ACC112 (cell line): ENCODE results near the gene GLS.
"Not testable (repeated sequence)": the region's sequence is repeated elsewhere in the genome, so short reads cannot be mapped to it uniquely, and the experiment has no call there.

Source experiments
- H2AFZ ChIP-seq: fragments of 200-600 bp; sonication (generic); one replicate; pipeline ENCODE4 v1.6.0; 2017; ENCODE audit warnings: antibody characterized with exemption, low read length; ENCODE audit not compliant: unreplicated experiment
- H3K27ac ChIP-seq: fragments of 200-600 bp; sonication (generic); 2 replicates; pipeline ENCODE4 v1.5.1; 2014; ENCODE audit warnings: low read depth, mild to moderate bottlenecking, antibody characterized with exemption, low read length, moderate library complexity
- H3K27me3 ChIP-seq: fragments of 200-600 bp; sonication (generic); 2 replicates; pipeline ENCODE4 v1.6.1; 2014; ENCODE audit warnings: mild to moderate bottlenecking, antibody characterized with exemption, low read length, moderate library complexity, mixed read lengths; ENCODE audit not compliant: insufficient read depth
- H3K36me3 ChIP-seq: fragments of 200-600 bp; sonication (generic); 2 replicates; pipeline ENCODE4 v1.6.1; 2016; ENCODE audit warnings: mild to moderate bottlenecking, antibody characterized with exemption, low read length, moderate library complexity, mixed read lengths; ENCODE audit not compliant: insufficient read depth
- H3K4me1 ChIP-seq: fragments of 200-600 bp; sonication (generic); one replicate; pipeline ENCODE4 v1.6.1; 2016; ENCODE audit warnings: low read length, mixed read lengths; ENCODE audit not compliant: insufficient read depth, unreplicated experiment, control insufficient read depth
- H3K4me3 ChIP-seq: fragments of 200-600 bp; sonication (generic); 2 replicates; pipeline ENCODE4 v1.5.1; 2014; ENCODE audit warnings: mild to moderate bottlenecking, low read depth, low read length
- H3K79me2 ChIP-seq: fragments of 200-600 bp; sonication (generic); one replicate; pipeline ENCODE4 v1.6.0; 2016; ENCODE audit warnings: low read length; ENCODE audit not compliant: control insufficient read depth, unreplicated experiment, insufficient read depth

GLS gene

DNA sequence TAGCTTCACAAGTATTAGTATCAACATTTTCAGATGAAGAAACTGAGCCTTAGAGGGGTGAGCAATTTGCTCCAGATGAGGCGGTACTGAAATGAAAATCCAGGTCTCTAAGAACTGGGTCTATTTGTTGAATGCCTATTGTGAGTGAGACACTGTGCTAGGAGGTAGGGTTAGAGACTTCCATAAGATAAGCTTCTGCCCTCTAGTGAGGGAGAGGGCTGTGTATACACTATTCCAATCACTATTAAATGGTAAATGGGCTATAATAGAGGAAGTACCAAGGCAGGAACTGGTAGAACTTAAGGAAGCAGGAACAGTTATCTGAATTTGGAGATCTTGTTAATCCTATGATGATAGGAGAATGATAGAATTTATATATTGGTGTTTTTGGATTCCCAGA lies 23.6 kb upstream of the GLS start:
- Histone ChIP-seq H3K79me2 (no peaks in the 10 kb centered on the region), H3K4me3 (no peak overlapping the region), H2AFZ (no peak overlapping the region), H3K4me1 (peaks cover 34% of the 10 kb centered on the region), H3K36me3 (no peaks in the 10 kb centered on the region), H3K27me3 (no peaks in the 10 kb centered on the region), H3K27ac (no peak overlapping the region)

DNA sequence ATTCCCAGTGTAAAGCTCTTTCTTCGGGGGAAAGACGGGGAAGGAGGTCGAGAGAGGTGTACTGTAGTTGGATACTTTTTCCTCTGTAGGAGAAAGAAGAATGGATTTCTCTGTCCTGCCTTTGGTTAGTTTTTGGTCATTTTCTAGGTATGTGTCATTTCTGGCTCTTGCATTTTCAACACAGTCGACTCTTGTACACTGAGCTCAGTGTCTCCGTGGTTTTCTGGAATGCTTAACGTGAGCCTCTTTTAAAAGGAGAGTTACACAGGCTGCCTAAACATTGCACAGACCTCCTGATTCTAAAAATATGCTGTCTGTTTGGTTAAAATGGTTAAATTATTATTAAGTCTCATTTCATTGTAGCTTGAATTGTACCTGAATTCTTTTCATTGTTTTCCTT lies 21.8 kb upstream of the GLS start:
- Histone ChIP-seq H3K4me1 (peaks cover 30% of the 10 kb centered on the region), H3K27ac (peak overlapping the region; percentile 71), H3K36me3 (no peaks in the 10 kb centered on the region), H3K4me3 (peak overlapping the region; percentile 44), H2AFZ (peak overlapping the region; percentile 76), H3K27me3 (no peaks in the 10 kb centered on the region), H3K79me2 (no peaks in the 10 kb centered on the region)

DNA sequence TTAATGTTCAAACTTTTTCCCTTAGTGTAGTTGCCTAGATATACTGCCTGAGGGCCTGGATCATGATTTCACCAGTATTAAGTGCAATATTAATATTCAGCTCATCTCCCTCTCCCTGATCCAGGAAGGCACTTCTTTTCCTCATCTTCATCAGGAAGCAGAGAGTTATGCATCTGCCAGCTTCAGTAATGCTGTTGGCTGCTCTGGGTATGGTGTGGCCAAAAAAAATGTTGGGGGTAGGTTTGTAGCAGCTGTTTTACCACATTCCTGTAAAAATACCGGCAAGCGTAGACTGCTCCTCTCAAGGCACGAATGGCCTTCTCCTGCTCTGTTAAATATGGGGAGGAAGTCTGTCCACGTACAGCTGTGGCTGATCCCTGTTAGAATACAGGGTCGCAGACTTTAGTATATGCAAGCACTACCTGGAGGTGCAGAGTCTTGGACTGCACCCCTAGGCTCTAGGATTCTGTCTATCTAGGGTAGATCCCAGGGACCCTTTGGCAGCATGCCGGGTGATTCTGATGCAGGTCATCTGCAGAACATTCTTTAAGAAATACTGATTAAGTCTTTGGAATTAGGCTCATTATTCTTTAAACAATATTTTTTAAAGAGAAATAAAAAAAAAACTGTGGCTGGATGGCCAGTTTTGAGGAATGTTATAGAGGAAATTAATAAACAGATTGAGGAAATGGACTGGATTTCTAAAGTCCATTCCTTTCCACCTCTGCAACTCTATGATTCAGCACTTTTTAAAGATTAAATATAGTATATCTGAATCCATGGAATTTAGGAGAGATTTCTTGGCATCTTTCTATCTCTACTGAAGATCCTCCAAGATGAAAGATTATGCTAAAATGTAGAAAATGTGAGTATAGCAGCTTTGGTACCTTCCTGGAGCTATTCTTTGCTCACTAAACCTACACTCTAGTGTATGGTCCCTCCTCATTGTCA lies 21.0 kb upstream of the GLS start:
- Histone ChIP-seq H3K4me3 (peak overlapping the region; percentile 44), H3K79me2 (no peaks in the 10 kb centered on the region), H3K4me1 (peaks cover 25% of the 10 kb centered on the region), H3K27me3 (no peaks in the 10 kb centered on the region), H3K36me3 (no peaks in the 10 kb centered on the region), H3K27ac (peak overlapping the region; percentile 71), H2AFZ (peak overlapping the region; percentile 82)

DNA sequence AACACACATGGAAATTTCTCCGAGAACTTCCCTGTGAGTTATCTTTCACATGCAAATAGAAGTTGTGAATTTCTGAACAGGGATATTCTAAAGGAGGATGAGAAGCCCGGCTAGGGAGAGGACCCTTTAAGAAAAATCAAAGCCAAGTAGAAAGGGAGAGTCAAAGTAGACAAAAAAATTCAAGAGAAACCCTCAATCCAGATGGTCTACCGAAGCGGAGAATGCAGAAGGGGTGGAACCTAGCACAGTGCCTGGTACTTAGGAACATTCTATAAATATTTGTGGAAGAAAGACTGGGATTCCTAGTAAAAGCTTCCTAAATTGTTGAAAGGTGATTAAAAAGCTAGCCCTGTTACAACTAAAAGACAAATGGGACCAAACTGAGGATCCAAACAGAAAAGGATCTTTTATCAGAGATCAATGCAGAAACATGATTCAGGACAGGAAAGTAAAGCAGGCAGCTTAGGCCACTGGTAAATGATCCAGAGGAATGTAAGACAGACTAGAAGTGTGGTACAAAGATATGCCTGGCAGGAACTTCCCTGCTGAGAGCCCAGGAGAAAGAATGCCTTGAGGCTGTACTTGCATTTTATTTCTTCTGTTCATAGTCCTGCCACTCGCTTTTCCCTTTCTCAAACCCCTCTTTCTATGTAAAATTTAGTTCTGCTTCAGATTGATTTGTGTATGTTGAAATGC lies 19.5 kb upstream of the GLS start:
- H3K4me3 ChIP-seq = no peak overlapping the region
- peaks cover 25% of the 10 kb centered on the region for H3K4me1 ChIP-seq
- H3K79me2 ChIP-seq = no peaks in the 10 kb centered on the region
- H2AFZ ChIP-seq = no peak overlapping the region
- no peaks in the 10 kb centered on the region for H3K27me3 ChIP-seq
- H3K36me3 ChIP-seq = no peaks in the 10 kb centered on the region
- H3K27ac ChIP-seq = no peak overlapping the region

DNA sequence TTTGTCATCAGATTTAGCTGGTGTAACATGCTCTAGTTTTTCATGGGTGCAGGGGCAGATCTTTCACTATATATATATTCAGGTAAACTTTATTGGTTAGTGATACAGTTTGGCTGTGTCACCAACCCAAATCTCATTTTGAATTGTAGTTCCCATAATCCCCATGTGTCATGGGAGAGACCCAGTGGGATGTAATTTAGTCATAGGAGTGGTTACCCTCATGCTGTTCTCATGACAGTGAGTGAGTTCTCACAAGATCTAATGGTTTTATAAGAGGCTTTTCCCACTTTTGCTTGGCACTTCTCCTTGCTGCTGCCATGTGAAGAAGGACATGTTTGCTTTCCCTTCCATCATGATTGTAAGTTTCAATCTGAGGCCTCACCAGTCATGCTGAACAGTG lies 18.5 kb upstream of the GLS start:
- not testable (repeated sequence) for H2AFZ ChIP-seq, H3K36me3 ChIP-seq

DNA sequence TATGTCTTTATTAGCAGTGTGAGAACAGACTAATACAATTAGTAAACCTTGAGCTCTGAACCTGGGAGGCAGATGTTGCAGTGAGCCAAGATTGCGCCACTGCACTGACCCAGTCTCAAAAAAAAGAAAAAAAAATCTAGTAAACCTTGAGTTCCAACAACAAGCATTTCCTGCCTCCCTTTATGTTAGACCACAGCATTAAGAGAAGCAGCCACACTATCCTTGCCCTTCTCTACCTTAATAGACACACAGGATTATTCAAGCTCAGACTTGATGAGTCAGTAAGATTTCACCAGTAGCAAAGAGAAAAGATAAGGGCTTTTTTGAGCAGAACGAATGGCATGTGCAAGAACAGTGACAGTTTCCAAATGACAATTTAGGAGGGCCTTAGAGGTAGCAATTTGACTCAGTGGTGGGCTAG lies 18.0 kb upstream of the GLS start:
- Histone ChIP-seq H2AFZ (no peak overlapping the region), H3K27ac (no peak overlapping the region), H3K27me3 (no peaks in the 10 kb centered on the region), H3K4me3 (no peak overlapping the region), H3K79me2 (no peaks in the 10 kb centered on the region), H3K36me3 (no peaks in the 10 kb centered on the region), H3K4me1 (peaks cover 25% of the 10 kb centered on the region)

More for the DNA sequence above, 18.5 kb upstream of the GLS start:
- not testable (repeated sequence) for H3K4me3 ChIP-seq, H3K79me2 ChIP-seq, H3K27ac ChIP-seq, H3K27me3 ChIP-seq
- peaks cover 25% of the 10 kb centered on the region for H3K4me1 ChIP-seq

DNA sequence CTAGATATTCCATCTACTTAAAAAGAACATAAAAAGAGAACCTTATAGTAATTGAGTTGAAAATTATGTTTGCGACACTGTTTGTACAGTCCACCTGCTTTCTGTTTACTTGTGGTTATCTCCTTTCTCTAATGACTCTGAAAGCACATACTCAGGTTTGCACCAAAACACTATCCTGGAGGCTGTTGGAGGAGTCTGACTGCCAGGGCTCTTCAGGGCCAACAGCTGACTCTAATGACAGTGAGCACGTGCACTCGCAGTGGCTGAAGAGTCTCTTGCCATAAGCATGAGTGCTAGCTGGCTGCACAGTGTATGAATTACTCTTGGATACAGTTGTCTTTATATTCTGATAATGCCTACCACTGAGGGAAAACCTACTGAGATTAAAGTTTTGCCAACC lies 16.7 kb upstream of the GLS start:
- Histone ChIP-seq H3K79me2 (no peaks in the 10 kb centered on the region), H3K4me1 (peaks cover 18% of the 10 kb centered on the region), H2AFZ (no peak overlapping the region), H3K27me3 (no peaks in the 10 kb centered on the region), H3K27ac (no peak overlapping the region), H3K36me3 (no peaks in the 10 kb centered on the region), H3K4me3 (no peak overlapping the region)

DNA sequence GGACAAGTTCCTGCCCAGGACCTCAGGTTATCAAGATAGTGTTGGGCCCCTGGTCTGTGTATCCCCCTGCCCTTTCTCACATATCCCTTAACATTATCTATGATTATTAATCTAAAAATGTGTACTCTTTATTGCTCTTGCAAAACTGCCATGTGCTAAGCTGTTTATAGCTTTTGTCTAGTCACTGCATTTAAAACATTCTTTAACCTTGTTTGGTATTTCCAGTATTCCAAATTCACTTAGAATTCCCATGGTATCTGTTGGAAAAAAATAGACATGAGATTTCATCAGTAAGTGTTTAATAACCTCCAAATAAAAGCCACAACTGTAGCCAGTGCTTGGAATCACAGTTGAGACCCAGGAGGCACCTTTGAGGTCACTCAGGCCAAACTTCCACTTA lies 16.2 kb upstream of the GLS start:
- no peak overlapping the region for H2AFZ ChIP-seq
- peaks cover 14% of the 10 kb centered on the region for H3K4me1 ChIP-seq
- no peak overlapping the region for H3K27ac ChIP-seq
- H3K4me3 ChIP-seq = no peak overlapping the region
- H3K27me3 ChIP-seq = no peaks in the 10 kb centered on the region
- no peaks in the 10 kb centered on the region for H3K79me2 ChIP-seq
- H3K36me3 ChIP-seq = no peaks in the 10 kb centered on the region

DNA sequence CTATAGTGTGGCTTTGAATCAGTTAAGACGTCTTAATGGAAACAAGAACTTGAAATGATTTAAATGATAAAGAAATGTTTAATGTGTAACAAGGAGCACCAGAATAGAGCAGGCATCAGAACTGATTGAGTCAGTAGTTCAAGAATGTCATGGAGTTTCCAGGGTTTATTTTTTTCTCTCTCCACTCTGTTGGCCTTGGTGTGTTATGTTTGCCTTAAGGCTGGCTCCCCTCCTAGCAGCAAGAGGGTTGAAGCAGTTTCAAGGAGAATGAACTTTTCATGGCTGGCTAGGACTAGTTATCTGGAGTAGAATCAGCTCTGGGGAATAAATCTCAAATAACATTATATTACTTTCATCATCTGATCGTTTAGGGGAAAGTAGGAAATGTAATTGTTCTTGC lies 13.4 kb upstream of the GLS start:
- Histone ChIP-seq H3K4me1 (no peaks in the 10 kb centered on the region), H3K27me3 (no peaks in the 10 kb centered on the region), H3K4me3 (no peak overlapping the region), H3K36me3 (no peaks in the 10 kb centered on the region), H3K27ac (no peak overlapping the region), H2AFZ (no peak overlapping the region), H3K79me2 (no peaks in the 10 kb centered on the region)

DNA sequence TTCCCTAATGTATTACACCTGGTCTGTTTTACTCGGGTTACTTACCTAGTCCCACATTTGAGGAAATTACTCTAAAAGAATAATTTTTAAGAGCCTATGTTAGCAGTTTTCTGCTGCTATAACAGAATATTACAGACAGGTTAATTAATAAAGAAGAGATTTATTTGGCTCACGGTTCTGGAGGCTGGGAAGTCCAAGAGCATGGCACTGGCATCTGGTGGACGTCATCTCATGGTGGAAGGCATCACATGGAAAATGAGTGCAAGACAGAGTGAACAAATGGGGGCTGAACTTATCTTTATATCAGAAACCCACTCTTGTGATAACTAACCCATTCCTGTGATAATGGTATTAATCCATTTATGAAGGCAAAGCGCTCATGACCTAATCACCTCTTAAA lies 12.8 kb upstream of the GLS start:
- Histone ChIP-seq H3K27me3 (no peaks in the 10 kb centered on the region), H3K36me3 (no peaks in the 10 kb centered on the region), H3K79me2 (no peaks in the 10 kb centered on the region), H2AFZ (no peak overlapping the region), H3K4me1 (no peaks in the 10 kb centered on the region), H3K27ac (no peak overlapping the region), H3K4me3 (no peak overlapping the region)

DNA sequence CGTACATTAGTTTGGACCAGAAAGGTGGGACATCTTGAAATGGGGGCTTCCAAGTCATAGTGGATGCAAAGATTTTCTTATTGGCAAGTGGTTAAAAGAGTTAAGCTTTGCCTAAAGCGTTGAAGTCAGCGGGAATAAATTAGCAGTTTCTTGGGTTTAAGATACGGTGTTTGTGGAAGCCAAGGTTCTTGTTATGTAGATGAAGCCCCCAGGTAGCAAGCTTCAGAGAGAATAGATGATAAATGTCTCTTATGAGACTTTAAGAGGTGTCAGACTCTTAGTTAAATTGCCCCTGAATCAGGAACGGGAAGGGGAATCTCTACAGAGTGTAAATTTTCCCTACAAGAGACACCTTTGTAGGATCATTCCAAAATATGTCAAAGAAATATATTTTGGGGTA lies 10.9 kb upstream of the GLS start:
- no peak overlapping the region for H3K27ac ChIP-seq

More for the DNA sequence above, 10.9 kb upstream of the GLS start:
- no peaks in the 10 kb centered on the region for H3K79me2 ChIP-seq
- no peaks in the 10 kb centered on the region for H3K27me3 ChIP-seq
- no peaks in the 10 kb centered on the region for H3K4me1 ChIP-seq
- no peak overlapping the region for H2AFZ ChIP-seq
- H3K36me3 ChIP-seq = no peaks in the 10 kb centered on the region
- no peak overlapping the region for H3K4me3 ChIP-seq
